ENCODE data around the gene CKAP2L.
A peak's percentile ranks its signal among the peaks of the same experiment; 100 is the strongest.

The CKAP2L gene

DNA sequence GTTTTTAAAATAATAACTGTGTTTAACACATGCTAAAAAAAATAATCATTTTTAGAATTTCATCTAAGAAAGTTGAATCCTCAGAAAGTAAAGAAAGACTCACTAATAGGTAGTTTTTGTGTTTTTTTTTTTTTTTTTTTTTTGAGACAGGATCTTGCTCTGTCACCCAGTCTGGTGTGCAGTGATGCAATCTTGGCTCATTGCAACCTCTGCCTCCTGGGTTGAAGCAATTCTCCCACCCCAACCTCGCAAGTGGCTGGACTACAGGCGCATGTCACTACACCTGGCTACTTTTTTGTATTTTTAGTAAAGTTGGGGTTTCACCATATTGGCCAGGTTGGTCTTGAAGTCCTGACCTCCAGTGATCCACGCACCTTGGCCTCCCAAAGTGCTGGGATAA is 7.1 kb downstream of the CKAP2L start:
- DNase-seq, result no peak

DNA sequence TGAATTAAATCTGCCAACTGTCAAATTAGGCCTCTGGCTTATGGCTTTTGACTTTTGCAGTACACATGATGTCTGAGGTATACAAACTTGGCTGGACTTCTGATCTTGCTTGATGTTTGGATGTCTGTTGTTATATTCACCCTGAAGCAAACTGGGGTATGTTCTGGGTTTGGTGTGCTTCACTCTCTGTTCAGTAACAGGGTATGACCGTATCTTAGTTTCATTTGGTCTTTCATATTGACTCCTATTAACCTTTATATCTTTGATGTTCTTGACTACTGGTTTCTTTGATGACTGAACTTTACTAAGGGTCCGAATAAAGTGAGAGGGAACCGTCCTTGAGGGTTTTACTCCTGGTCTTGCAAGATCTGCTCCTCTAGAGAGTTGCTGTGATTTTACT is 8.2 kb downstream of the CKAP2L start:
- DNase-seq, result no peak

DNA sequence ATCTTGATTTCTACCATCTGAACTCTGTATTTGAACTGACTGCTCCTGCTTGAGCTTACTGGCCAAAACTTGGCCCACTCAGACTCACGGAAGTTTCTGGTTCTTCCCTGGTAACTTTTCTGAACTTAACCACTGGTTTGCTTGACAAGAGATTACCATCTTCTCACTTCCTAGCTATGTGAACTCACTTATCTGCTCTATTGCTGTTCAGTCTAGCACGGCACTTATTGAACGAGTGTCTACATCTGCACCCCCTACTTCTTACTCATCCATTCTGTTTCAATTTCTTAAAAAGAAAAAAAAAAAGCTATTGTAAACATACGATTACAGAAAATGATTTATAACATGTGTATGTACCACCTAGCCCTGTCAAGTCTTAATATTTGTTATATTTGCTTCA is 9.0 kb downstream of the CKAP2L start:
- DNase-seq, result no peak

- no peak for DNase-seq
These were observed 9.8 kb downstream of the CKAP2L start for GRCh38 chr2:112754564-112754963.

- no peak for DNase-seq
These were observed 11.7 kb downstream of the CKAP2L start for GRCh38 chr2:112752667-112753066.

GRCh38 chr2:112751451-112752197 is 12.8 kb downstream of the CKAP2L start:
- DNase-seq, result no peak

DNA sequence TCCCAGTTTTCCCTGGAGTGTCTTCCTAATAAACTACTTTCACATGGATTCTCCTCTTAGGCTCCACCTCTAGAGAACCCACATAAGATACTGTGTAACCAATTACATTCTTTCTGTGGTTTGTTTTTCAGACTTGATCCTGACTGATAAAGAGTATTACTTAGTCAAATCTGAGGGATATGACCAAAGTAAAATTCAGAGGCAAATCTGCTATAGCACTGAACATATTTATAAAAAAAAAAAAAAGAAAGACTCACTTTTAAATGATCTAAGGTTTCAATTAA is 13.9 kb downstream of the CKAP2L start:
- no peak for DNase-seq

- DNase-seq, result peak; percentile 21
These were observed 14.5 kb downstream of the CKAP2L start for GRCh38 chr2:112749755-112750559.

DNA sequence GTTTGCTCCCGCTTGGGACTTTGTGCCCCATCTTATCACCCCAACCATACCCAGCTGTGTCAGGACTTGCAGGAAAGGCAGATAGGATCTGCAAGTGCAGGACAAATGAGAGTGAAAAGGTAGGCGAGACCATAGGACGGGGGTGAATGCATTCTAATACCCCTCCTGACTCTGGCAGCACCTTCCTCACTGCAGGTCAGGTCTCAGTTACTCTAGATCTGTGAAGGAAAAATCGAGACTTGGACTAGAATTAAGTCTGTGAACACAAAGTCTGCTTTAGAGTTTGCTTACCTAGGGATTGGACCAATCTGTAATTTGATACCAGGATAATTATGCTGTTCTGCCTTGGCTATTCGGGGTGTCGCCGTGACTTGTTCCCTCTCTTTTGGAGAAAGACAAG is 23.9 kb downstream of the CKAP2L start:
- DNase-seq, result no peak

- DNase-seq, result no peak
These were observed 26.7 kb downstream of the CKAP2L start for GRCh38 chr2:112737542-112738232.

GRCh38 chr2:112733871-112734270 is 30.5 kb downstream of the CKAP2L start:
- no peak for DNase-seq

DNA sequence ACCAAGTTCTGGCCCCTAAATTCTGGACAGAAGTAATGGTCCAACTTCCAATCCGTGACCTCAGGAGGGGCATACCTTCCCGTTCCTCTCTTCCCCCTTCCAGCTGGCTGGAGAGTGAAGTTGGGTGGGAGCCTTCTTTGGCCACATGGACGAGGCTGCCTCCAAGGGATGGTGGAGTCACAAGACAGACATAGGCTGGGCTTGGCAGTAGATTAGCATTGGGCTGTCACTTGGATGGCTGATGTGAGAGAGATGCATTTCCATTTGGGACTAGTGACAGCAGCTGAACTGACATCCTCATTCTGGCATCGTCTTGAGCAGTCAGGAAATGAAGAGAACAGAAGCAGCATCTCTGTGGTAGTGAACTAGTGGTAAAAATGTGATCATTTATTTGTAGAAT is 31.0 kb downstream of the CKAP2L start:
- no peak for DNase-seq

DNA sequence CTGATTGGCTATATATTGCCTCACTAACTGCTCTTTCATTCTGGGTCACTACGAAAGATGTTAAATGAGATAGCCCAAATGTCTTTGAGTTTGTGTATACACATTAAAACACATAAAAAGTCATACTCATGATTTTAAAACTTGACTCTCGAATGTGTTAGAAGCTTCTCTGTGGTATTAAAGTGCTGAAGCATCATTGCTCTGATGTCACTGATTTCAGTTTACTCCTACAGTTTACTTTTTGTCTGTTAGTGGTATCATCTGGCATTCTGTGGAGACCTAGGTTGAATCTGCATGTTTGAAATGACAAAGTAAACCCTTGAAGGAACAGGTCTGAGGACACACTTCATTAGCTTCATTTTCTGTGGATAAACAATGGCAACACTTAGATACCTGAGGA is 32.9 kb downstream of the CKAP2L start:
- DNase-seq, result no peak

- DNase-seq, result no peak
These were observed 33.6 kb downstream of the CKAP2L start for GRCh38 chr2:112730791-112731190.

DNA sequence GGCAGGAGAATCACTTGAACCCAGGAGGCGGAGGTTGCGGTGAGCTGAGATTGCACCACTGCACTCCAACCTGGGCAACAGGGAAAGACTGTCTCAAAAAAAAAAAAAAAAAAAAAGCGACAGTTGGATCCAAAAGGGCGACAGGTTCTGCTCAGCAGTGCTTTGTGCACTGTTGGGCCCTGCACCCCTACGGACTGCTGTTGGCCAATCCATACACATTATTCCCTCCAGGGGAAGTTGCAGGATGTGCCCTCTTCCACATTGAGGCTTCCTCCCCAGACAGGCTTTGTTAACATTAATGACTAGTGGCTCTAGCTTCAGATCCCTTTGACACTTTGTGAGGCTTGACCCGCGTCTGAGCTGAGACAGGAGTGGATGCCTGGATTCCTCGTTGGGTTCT is 34.2 kb downstream of the CKAP2L start:
- DNase-seq, result no peak

- no peak for DNase-seq
These were observed 35.8 kb downstream of the CKAP2L start for GRCh38 chr2:112728378-112729175.

DNA sequence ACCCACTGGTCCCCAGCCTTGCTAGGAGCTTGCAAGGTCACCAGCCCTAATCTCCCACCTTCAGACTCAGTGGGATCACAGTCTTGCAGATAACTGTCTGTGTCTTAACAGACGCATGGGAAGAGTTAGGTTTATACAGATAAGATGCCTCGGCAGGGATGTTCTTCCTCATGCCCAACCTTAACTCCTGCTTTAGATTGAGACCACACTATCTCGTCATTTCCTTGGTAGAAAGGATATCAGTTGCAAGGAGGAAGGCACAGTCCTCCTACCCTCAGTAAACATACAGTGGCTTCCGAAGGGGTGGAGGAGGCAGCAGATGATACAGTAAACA is 36.4 kb downstream of the CKAP2L start:
- DNase-seq, result no peak

DNA sequence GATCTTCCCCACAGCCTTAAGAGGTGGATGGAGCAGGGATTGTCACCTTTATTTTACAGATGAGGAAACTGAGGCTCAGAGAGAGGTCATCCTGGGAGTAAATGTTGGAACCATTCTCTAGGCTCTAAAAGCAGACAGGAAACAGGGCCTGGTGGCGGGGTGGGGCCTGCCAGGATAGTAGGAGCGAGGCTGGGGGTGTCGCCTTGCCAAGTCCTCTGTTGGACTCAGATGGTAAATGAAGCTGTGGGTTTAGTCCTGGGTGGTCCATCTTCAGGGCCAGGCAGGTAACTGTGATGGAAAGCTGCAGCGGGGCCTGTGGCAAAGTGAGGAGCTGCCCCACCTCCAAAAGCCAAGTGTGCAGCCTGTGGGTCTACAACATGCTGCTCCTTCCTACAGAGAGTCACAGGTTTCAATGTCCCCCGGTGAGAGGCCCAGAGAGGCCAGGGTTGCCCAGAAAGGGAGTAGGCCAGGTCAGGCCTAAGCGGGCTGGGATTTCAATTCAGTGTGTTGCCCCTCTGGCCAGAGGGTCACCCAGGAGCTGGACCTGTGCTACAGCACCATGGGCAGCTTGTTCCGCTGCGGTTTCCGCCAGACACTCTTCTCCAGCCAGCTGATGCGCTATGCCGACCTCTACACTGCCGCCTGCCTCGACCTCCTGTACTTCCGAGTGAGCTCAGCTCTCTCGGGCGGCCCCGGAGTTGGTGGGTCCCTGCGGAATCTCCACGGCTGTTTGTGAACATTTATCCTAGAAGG is 37.0 kb downstream of the CKAP2L start:
- DNase-seq, result no peak

- DNase-seq, result peak; percentile 87
These were observed 37.8 kb downstream of the CKAP2L start for GRCh38 chr2:112726487-112727190.

DNA sequence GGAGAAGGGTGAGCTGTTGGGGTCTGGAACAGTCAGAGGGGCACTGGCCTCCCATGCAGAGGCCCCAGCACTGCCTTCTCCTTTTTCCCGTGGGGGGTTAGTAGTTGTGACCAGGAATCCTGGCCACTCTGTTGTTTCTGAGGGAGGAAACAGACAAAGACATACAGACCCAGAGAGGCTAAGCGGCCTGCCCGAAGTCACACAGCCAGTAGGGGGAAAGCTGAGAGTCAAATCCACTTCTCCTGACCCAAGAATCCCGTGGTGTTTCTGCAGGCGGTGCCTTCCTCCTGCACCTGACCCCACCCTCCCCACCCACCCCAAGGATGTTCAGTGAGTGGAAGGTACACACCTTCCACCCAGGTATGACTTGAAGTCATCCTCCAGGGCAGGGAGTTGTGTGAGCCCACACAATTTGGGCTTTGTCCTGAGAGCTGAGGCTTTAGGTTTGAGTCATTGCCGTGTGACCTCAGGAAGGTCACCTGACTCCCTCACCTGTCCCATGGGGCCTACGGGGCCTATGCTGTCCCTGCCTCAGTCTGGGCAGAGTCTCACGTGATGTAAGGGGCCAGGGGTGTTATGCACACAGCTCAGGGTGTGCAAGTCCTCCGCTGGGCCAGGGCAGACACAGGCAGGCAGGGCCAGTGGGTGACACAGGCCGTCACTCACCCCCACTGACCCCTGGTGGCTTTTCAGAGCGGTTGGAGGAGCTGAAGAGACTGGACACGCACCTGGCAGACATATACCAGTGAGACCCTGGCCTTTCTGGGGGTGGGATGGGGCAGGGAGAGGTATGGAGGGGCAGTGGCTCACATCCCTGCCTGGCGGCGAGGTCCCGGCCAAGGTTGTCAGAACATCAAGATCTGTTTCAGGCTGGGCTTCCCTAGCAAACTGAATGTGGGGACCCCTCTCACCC is 38.6 kb downstream of the CKAP2L start:
- no peak for DNase-seq

Data from NCI-H2029 (cell line).